Right lobe of liver (tissue), 4 donors: Measurements from ENCODE around the gene HTRA3.

Experiments used
- CTCF ChIP-seq, 4 donors: fragments of 200-600 bp in 3 of 4; fragments of 450-650 bp in 1 of 4; IDR thresholded peaks; one replicate each; pipeline versions ENCODE4 v1.5.1 to v1.8.0; 2016 to 2022; ENCODE audit warnings: antibody characterized with exemption in 4 of 4, mild to moderate bottlenecking in 2 of 4
- POLR2A ChIP-seq: fragments of 450-650 bp; IDR thresholded peaks from one replicate; pipeline ENCODE4 v1.6.1; 2017; ENCODE audit warnings: antibody characterized with exemption, mild to moderate bottlenecking
- donor health status: DM: no; HTN: no; CAD: no.
- donor health status: DM: no; HTN: no; CAD: no.
- donor health status: DM: no; HTN: yes; CAD: no.

GRCh38 chr4:8350352-8350751 lies 80.8 kb downstream of the HTRA3 start:
- TF ChIP-seq CTCF (IDR thresholded peaks at IDR 0.05) (no peak), POLR2A (no peak)
